ENCODE data around the gene MINDY1.

Gene MINDY1

GRCh38 chr1:151006327-151007052, at the start of gene MINDY1:
Gene MINDY1, minus strand, starts transcription at chr1:151006902. Its CDS starts 4,285 bp downstream, at chr1:151002617.
- DNase-seq (ENCODE audit: low spot score), result peak; percentile 25

DNA sequence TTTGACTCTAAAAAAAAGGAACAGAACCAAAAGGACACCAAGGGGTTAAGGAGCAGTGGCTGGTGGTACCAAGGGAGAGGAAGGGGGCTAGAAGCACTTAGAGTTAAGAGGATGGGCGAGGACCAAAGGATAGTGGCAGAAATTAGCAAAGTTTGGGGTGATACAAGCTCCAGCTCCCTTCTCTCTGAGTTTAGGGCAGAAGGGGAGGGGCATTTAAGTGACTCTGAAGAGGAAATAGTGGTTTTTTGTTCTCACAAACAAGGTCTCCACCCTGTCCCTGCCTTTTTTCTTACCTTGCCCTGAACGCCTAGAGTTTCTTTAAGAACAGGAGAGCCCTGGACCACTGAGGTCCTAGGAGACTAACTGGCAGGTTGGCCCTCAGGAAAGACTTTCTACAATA, 49.4 kb upstream of the MINDY1 start:
- DNase-seq (ENCODE audit: low spot score), result peak; percentile 71

- DNase-seq (ENCODE audit: low spot score), result no peak
These were observed 48.9 kb upstream of the MINDY1 start for GRCh38 chr1:151055581-151055980.

DNA sequence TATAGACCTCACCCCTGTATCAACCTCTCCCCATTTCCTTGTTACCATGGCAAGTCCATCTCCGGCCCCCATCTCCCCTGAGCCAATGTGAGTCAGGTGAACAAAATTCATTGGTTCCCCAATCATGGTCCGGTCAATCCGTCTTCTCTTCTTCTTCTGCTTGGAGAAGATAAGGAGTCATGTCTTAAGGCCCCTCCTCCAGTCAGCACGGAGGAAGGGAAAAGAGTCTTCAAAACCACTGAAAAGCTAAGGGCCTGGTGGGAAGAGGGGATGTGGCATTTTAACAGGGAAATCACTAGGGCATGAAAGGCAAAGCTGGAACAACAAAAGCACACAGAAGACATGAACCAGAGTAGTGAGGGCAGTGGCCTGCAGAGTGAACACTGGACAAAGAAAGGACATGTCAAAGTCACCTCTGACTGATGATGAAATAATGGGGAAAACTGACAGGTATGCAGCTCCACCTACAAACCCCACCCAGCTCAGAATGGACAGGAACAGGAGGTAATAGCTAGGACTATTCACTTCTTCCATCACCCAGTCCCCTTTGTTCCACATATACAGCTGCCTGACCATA, 48.4 kb upstream of the MINDY1 start:
- DNase-seq (ENCODE audit: low spot score), result no peak

DNA sequence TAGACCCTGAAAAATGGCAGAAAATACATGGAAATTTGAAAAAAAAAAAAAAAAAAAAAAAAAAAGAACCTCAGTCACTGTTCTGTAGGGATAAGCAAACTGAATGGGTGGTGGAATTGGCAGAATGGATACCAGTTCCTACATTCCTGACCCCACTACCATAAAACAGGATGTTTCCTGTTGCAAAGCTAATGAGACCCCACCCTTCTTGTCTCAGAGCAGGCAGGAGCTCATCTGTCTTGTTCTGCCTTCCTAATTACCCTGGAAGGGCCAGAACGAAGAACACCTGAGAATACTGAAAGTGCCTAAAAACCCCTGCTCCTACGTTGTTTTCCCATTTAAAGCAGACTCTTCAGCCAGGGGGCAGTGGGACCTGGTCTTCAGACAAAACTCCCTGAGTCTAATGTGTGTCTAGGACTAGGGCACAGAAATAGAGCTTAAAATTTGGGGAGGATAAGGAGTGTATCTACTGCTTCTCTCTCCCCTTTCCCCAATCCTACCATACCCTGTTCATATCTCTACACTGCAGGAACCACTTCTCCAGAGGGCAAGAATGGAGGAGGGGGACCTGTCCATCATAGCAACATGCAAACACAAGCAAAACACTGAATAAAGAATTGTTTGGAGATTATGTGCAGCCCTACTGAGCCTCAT, 44.8 kb upstream of the MINDY1 start:
- DNase-seq (ENCODE audit: low spot score), result no peak

GRCh38 chr1:151050051-151050688, 43.5 kb upstream of the MINDY1 start:
- no peak for DNase-seq (ENCODE audit: low spot score)

- no peak for DNase-seq (ENCODE audit: low spot score)
These were observed 42.8 kb upstream of the MINDY1 start for GRCh38 chr1:151049458-151049857.

DNA sequence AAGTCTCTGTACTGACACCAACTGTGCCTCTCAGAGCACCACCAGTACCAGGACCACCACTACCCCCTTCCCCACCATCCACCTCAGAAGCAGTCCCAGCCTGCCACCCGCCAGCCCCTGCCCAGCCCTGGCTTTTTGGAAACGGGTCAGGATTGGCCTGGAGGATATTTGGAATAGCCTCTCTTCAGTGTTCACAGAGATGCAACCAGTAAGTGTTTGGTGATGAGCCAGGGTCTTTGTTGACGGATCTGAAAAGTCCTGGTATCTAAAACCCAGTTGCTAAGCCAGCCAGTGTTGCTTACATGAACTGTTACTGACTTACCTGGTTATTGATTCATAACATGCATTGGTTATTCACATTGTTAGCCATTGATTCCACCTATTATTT, 41.9 kb upstream of the MINDY1 start:
- no peak for DNase-seq (ENCODE audit: low spot score)

DNA sequence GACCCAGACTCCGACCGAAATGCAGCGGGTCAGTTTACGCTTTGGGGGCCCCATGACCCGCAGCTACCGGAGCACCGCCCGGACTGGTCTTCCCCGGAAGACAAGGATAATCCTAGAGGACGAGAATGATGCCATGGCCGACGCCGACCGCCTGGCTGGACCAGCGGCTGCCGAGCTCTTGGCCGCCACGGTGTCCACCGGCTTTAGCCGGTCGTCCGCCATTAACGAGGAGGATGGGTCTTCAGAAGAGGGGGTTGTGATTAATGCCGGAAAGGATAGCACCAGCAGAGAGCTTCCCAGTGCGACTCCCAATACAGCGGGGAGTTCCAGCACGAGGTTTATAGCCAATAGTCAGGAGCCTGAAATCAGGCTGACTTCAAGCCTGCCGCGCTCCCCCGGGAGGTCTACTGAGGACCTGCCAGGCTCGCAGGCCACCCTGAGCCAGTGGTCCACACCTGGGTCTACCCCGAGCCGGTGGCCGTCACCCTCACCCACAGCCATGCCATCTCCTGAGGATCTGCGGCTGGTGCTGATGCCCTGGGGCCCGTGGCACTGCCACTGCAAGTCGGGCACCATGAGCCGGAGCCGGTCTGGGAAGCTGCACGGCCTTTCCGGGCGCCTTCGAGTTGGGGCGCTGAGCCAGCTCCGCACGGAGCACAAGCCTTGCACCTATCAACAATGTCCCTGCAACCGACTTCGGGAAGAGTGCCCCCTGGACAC, 41.4 kb upstream of the MINDY1 start:
- peak; percentile 64 for DNase-seq (ENCODE audit: low spot score)

- DNase-seq (ENCODE audit: low spot score), result peak; percentile 56
These were observed 40.9 kb upstream of the MINDY1 start, which contains the start of gene C1orf56 for GRCh38 chr1:151047591-151047924. Gene C1orf56, plus strand, starts transcription at chr1:151047751. Its CDS starts 97 bp downstream, at chr1:151047848.

GRCh38 chr1:151043163-151043562, 36.5 kb upstream of the MINDY1 start:
- DNase-seq (ENCODE audit: low spot score), result no peak

DNA sequence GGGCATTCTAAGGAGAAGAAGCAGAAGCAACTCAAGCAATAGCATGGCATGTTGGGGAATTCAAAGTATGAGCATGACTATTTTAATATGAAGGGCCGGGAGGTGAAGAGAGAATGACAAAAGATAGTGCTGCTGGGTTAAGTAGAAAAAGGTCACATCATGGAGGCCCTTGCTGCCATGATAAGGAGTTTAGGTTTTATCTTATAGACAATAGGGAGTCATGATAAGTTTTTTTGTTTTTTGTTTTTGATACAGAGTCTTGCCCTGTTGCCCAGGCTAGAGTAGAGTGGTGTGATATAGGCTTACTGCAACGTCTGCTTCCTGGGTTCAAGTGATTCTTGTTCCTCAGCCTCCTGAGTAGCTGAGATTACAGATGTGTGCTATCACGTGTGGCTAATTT, 32.8 kb upstream of the MINDY1 start:
- DNase-seq (ENCODE audit: low spot score), result no peak

DNA sequence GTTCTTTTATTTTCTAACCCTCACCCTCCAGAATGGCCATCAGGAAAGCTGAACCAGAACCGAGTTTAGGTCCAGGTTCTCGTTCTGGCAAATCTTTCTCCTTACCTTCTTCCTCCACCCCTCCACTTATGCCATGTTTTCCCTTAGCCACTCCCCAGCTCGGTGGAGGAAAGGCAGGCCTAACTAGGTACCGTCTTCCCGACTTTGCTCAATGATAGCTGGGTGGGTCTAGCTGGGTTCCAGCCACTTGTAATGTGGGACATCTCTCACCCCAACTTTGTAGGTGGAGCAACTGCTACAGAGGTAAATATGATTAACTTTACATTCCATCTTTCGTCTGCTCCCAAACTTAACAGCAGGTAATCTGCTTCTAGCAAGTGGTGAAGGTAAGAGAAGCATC, 30.3 kb upstream of the MINDY1 start:
- no peak for DNase-seq (ENCODE audit: low spot score)

- no peak for DNase-seq (ENCODE audit: low spot score)
These were observed 29.7 kb upstream of the MINDY1 start, which contains the start of gene BNIPL for GRCh38 chr1:151036356-151036755. Gene BNIPL, plus strand, starts transcription at chr1:151036586. Its CDS starts 140 bp downstream, at chr1:151036726.

DNA sequence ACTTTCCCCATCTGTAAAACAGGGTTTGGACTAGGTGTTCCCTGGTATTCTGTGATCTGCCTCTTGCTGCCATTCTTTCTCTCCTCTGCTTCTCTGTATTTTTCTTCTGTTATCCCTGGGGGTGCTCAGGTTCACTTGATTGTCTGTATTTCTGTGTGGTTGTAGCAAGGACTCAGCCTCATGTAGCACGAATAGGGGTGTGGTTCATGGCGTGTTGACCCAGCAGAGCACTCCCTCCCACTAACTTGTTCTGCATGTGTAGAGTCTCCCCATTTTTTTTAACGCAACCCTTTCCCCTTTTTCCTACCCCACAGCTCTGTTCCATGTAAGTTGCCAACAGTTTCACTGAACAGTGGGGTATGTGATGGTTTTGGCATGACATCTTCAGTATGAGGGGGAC, 28.5 kb upstream of the MINDY1 start:
- DNase-seq (ENCODE audit: low spot score), result no peak

DNA sequence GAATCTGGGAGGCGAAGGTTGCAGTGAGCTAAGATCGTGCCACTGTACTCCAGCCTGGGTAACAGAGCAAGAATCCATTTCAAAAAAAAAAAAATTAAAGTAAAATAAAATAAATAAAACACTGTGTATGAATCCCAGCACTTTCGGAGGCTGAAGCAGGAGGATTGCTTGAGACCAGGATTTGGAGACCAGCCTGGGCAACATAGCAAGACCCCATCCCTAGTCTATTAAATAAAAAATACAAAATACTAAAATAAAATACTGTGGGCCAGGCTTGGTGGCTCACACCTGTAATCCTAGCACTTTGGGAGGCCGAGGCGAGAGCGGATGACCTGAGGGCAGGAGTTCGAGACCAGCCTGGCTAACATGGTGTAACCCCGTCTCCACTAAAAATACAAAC, 25.5 kb upstream of the MINDY1 start:
- DNase-seq (ENCODE audit: low spot score), result no peak

DNA sequence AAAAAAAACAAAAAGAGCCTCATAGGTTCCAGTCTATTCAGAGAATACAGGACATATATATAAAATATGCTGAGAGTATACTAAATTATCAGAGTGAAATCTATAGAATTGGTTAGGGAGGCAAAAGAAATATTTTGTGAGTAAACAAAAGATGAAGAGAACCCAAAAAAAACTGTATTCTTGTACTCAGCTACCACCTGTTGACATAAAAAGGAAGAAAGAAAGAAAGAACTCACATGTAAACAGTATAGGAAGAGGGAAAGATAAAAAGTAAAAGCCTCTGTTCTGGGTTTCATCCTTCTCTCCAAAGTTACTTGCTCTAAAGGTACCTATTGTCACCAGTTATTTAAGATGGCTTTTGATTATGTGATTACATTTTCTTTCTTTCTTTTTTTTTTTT, 19.8 kb upstream of the MINDY1 start:
- DNase-seq (ENCODE audit: low spot score), result no peak

DNA sequence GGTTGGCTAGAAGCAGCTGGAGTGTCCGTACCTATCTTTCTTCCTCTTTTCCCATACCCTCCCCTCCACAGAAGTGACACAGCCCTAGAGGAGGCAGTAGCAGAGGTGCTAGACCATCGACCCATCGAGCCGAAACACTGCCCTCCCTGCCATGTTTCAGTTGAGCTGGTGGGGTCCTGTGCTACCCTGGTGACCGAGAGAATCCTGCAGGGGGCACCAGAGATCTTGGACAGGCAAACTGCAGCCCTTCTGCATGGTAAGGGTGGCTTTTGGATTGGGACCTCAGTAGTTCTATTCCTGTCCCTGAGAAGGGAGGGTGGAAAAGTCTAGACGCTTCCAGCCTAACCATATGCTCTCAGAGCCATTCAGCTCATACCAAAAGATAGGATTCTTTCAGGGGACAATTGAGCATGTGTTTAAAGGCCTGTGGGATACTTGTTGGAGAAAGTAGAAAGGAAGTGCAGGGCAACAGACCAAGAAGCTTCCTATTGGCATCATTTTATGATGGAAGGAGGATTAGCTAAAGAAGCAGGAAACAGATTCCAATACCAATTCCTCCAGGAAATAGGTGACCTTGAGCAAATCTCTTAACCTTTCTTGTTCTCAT, 17.9 kb upstream of the MINDY1 start:
- peak; percentile 90 for DNase-seq (ENCODE audit: low spot score)

GRCh38 chr1:151013518-151013917, 6.8 kb upstream of the MINDY1 start:
- DNase-seq (ENCODE audit: low spot score), result no peak

- no peak for DNase-seq (ENCODE audit: low spot score)
These were observed 6.2 kb upstream of the MINDY1 start for GRCh38 chr1:151012684-151013471.

Measured in CD4-positive, alpha-beta T cell treated with Interleukin-15 for 4 hours (primary cell).